ENCODE measurements around the gene TRMT11.
"Not testable (repeated sequence)": the region's sequence is repeated elsewhere in the genome, so short reads cannot be mapped to it uniquely, and the experiment has no call there.

The TRMT11 gene

GRCh38 chr6:126056355-126057004 is 70.1 kb downstream of the TRMT11 start:
- DNase-seq: no peak
- ATAC-seq: no peak
- Mint-ChIP-seq H3K27ac (no peak overlapping the region), H3K9me3 (no peaks in the 10 kb centered on the region), H3K27me3 (no peaks in the 10 kb centered on the region), H3K36me3 (ENCODE audit: low read depth) (peaks cover 38% of the 10 kb centered on the region), H3K4me3 (no peak overlapping the region), H3K4me1 (no peaks in the 10 kb centered on the region)

GRCh38 chr6:126058085-126058484 is 71.7 kb downstream of the TRMT11 start:
- not testable (repeated sequence) for H3K9me3 Mint-ChIP-seq, H3K27ac Mint-ChIP-seq, H3K4me1 Mint-ChIP-seq, DNase-seq, H3K27me3 Mint-ChIP-seq, ATAC-seq, H3K4me3 Mint-ChIP-seq
- peaks cover 36% of the 10 kb centered on the region for H3K36me3 Mint-ChIP-seq (ENCODE audit: low read depth)

GRCh38 chr6:126060400-126060799 is 74.1 kb downstream of the TRMT11 start:
- Mint-ChIP-seq H3K4me3 (no peak overlapping the region), H3K36me3 (ENCODE audit: low read depth) (peaks cover 37% of the 10 kb centered on the region), H3K9me3 (no peaks in the 10 kb centered on the region), H3K27ac (no peak overlapping the region), H3K27me3 (no peaks in the 10 kb centered on the region), H3K4me1 (no peaks in the 10 kb centered on the region)
- DNase-seq (no peak), ATAC-seq (no peak)

GRCh38 chr6:126063512-126064146 is 77.3 kb downstream of the TRMT11 start:
- no peaks in the 10 kb centered on the region for H3K9me3 Mint-ChIP-seq
- no peak overlapping the region for H3K27ac Mint-ChIP-seq
- H3K36me3 Mint-ChIP-seq (ENCODE audit: low read depth): peaks cover 32% of the 10 kb centered on the region
- no peak overlapping the region for H3K4me3 Mint-ChIP-seq
- ATAC-seq (no peak), DNase-seq (no peak)
- H3K4me1 Mint-ChIP-seq: no peaks in the 10 kb centered on the region
- no peaks in the 10 kb centered on the region for H3K27me3 Mint-ChIP-seq

- Mint-ChIP-seq H3K4me3 (no peak overlapping the region), H3K27me3 (no peaks in the 10 kb centered on the region), H3K27ac (no peak overlapping the region), H3K36me3 (ENCODE audit: low read depth) (peaks cover 28% of the 10 kb centered on the region), H3K9me3 (no peaks in the 10 kb centered on the region), H3K4me1 (no peaks in the 10 kb centered on the region)
- no peak for DNase-seq
- no peak for ATAC-seq
Observed at GRCh38 chr6:126064257-126064747, 78.0 kb downstream of the TRMT11 start.

- H3K9me3 Mint-ChIP-seq: no peaks in the 10 kb centered on the region
- no peak overlapping the region for H3K27ac Mint-ChIP-seq
- H3K4me1 Mint-ChIP-seq: no peaks in the 10 kb centered on the region
- no peaks in the 10 kb centered on the region for H3K27me3 Mint-ChIP-seq
- H3K36me3 Mint-ChIP-seq (ENCODE audit: low read depth): peaks cover 27% of the 10 kb centered on the region
- ATAC-seq (no peak), DNase-seq (no peak)
- no peak overlapping the region for H3K4me3 Mint-ChIP-seq
Observed at GRCh38 chr6:126064748-126065401, 78.5 kb downstream of the TRMT11 start.

GRCh38 chr6:126066053-126067048 is 80.0 kb downstream of the TRMT11 start:
- no peak for DNase-seq
- Mint-ChIP-seq H3K4me1 (no peaks in the 10 kb centered on the region), H3K27ac (no peak overlapping the region), H3K9me3 (no peaks in the 10 kb centered on the region), H3K36me3 (ENCODE audit: low read depth) (peaks cover 21% of the 10 kb centered on the region), H3K27me3 (no peaks in the 10 kb centered on the region), H3K4me3 (no peak overlapping the region)
- ATAC-seq: no peak

- Mint-ChIP-seq H3K27me3 (no peaks in the 10 kb centered on the region), H3K36me3 (ENCODE audit: low read depth) (peaks cover 19% of the 10 kb centered on the region), H3K4me3 (no peak overlapping the region), H3K27ac (no peak overlapping the region), H3K9me3 (no peaks in the 10 kb centered on the region), H3K4me1 (no peaks in the 10 kb centered on the region)
- ATAC-seq (no peak), DNase-seq (no peak)
Observed at GRCh38 chr6:126067073-126067472, 80.7 kb downstream of the TRMT11 start.

GRCh38 chr6:126069449-126069848 is 83.1 kb downstream of the TRMT11 start:
- Mint-ChIP-seq H3K4me1 (no peaks in the 10 kb centered on the region), H3K36me3 (ENCODE audit: low read depth) (peaks cover 13% of the 10 kb centered on the region), H3K27me3 (no peaks in the 10 kb centered on the region), H3K4me3 (no peak overlapping the region), H3K9me3 (no peaks in the 10 kb centered on the region), H3K27ac (no peak overlapping the region)
- ATAC-seq (no peak), DNase-seq (no peak)

- no peaks in the 10 kb centered on the region for H3K4me1 Mint-ChIP-seq
- no peaks in the 10 kb centered on the region for H3K27me3 Mint-ChIP-seq
- no peak overlapping the region for H3K27ac Mint-ChIP-seq
- no peak overlapping the region for H3K4me3 Mint-ChIP-seq
- no peaks in the 10 kb centered on the region for H3K9me3 Mint-ChIP-seq
- DNase-seq (no peak), ATAC-seq (no peak)
- peaks cover 13% of the 10 kb centered on the region for H3K36me3 Mint-ChIP-seq (ENCODE audit: low read depth)
Observed at GRCh38 chr6:126071000-126071647, 84.8 kb downstream of the TRMT11 start.

- ATAC-seq (no peak), DNase-seq (no peak)
- Mint-ChIP-seq H3K27ac (no peak overlapping the region), H3K36me3 (ENCODE audit: low read depth) (peaks cover 13% of the 10 kb centered on the region), H3K27me3 (no peaks in the 10 kb centered on the region), H3K9me3 (no peaks in the 10 kb centered on the region), H3K4me3 (no peak overlapping the region), H3K4me1 (no peaks in the 10 kb centered on the region)
Observed at GRCh38 chr6:126072172-126072571, 85.8 kb downstream of the TRMT11 start.

GRCh38 chr6:126072834-126073233 is 86.5 kb downstream of the TRMT11 start:
- Mint-ChIP-seq H3K9me3 (no peaks in the 10 kb centered on the region), H3K36me3 (ENCODE audit: low read depth) (peaks cover 12% of the 10 kb centered on the region), H3K4me1 (no peaks in the 10 kb centered on the region), H3K27ac (no peak overlapping the region), H3K4me3 (no peak overlapping the region), H3K27me3 (no peaks in the 10 kb centered on the region)
- DNase-seq: no peak
- ATAC-seq: no peak

- DNase-seq (no peak), ATAC-seq (no peak)
- Mint-ChIP-seq H3K9me3 (no peaks in the 10 kb centered on the region), H3K27me3 (no peaks in the 10 kb centered on the region), H3K27ac (no peak overlapping the region), H3K4me3 (no peak overlapping the region), H3K4me1 (no peaks in the 10 kb centered on the region), H3K36me3 (ENCODE audit: low read depth) (peaks cover 6% of the 10 kb centered on the region)
Observed at GRCh38 chr6:126075335-126076071, 89.2 kb downstream of the TRMT11 start.

Data from activated naive CD8-positive, alpha-beta T cell treated with anti-CD3 and anti-CD28 coated beads, Interleukin-2, amount 50 U/mL, for 24 hours (primary cell).